Vagina (tissue), 2 donors: Measurements from ENCODE around the gene SSR2.

Experiments used
- CTCF ChIP-seq, 3 experiments: fragments of 450-650 bp in 2 of 3; fragments of 200-600 bp in 1 of 3; sonication (generic) in 1 of 3; IDR thresholded peaks; one replicate each; pipeline ENCODE4 v1.5.1; 2017 to 2019; ENCODE audit warnings: antibody characterized with exemption in 3 of 3, mild to moderate bottlenecking in 2 of 3, moderate library complexity in 2 of 3
- POLR2A ChIP-seq, 2 donors: fragments of 450-650 bp; IDR thresholded peaks; one replicate each; pipeline ENCODE4 v1.6.1; 2017; ENCODE audit warnings: antibody characterized with exemption in 2 of 2, mild to moderate bottlenecking in 2 of 2, moderate library complexity in 2 of 2
- POLR2AphosphoS5 ChIP-seq, 2 donors: sonication (generic); formaldehyde crosslinking; IDR thresholded peaks; one replicate each; pipeline ENCODE4 v1.9.0; 2017; ENCODE audit warnings: antibody characterized with exemption in 2 of 2, mild to moderate bottlenecking in 2 of 2, low read depth in 1 of 2; ENCODE audit not compliant: insufficient read depth in 1 of 2

- TF ChIP-seq CTCF (IDR thresholded peaks at IDR 0.05): no peak
- no peak for TF ChIP-seq POLR2A (IDR thresholded peaks at IDR 0.05)
- TF ChIP-seq POLR2AphosphoS5 (IDR thresholded peaks at IDR 0.05; ENCODE audit: insufficient read depth in 1 of 2, low read depth in 1 of 2): no peak
Measured at GRCh38 chr1:156056326-156056849, 35.6 kb upstream of the SSR2 start.
